DOHH2 (cell line): ENCODE measurements around the gene KRR1.

Source experiments
- H3F3A ChIP-seq: fragments of 200-600 bp; sonication (generic), shearing (Covaris generic); 2 replicates; pipeline ENCODE4 v1.6.0; 2016; ENCODE audit warnings: antibody characterized with exemption, mild to moderate bottlenecking; ENCODE audit not compliant: control insufficient read depth, insufficient read depth
- H3K27ac ChIP-seq: fragments of 200-600 bp; sonication (generic); 2 replicates; pipeline ENCODE4 v1.5.1; 2014; ENCODE audit warnings: low read depth, mild to moderate bottlenecking, low read length, moderate library complexity
- H3K27me3 ChIP-seq: fragments of 200-600 bp; sonication (generic); 2 replicates; pipeline ENCODE4 v1.6.1; 2014; ENCODE audit warnings: mild to moderate bottlenecking, low read length, mixed read lengths; ENCODE audit not compliant: control insufficient read depth
- H3K36me3 ChIP-seq: fragments of 200-600 bp; sonication (generic); 2 replicates; pipeline ENCODE4 v1.6.1; 2014; ENCODE audit warnings: mild to moderate bottlenecking, low read length, moderate library complexity, mixed read lengths; ENCODE audit not compliant: control insufficient read depth
- H3K4me1 ChIP-seq: fragments of 200-600 bp; sonication (generic); 2 replicates; pipeline ENCODE4 v1.6.1; 2014; ENCODE audit warnings: mild to moderate bottlenecking, low read length, mixed read lengths; ENCODE audit not compliant: control insufficient read depth
- H3K4me2 ChIP-seq: fragments of 200-600 bp; sonication (generic); 2 replicates; pipeline ENCODE4 v1.6.0; 2014; ENCODE audit warnings: mild to moderate bottlenecking, low read length, moderate library complexity
- H3K4me3 ChIP-seq: fragments of 200-600 bp; sonication (generic); 2 replicates; pipeline ENCODE4 v1.5.1; 2014; ENCODE audit warnings: mild to moderate bottlenecking, low read length, mixed read lengths
- H3K79me2 ChIP-seq: fragments of 200-600 bp; sonication (generic); 2 replicates; pipeline ENCODE4 v1.6.1; 2014; ENCODE audit warnings: mild to moderate bottlenecking, low read length, mixed read lengths; ENCODE audit not compliant: control insufficient read depth
- H3K9me2 ChIP-seq: fragments of 200-600 bp; sonication (generic); replicated peaks from 2 replicates; pipeline ENCODE4 v1.6.1; 2014; ENCODE audit warnings: mild to moderate bottlenecking, low read length, mixed read lengths; ENCODE audit not compliant: control insufficient read depth
- H3K9me3 ChIP-seq: fragments of 200-600 bp; sonication (generic); 2 replicates; pipeline ENCODE4 v1.6.1; 2014; ENCODE audit warnings: antibody characterized with exemption, low read length, mixed read lengths; ENCODE audit not compliant: control insufficient read depth, insufficient read depth
- H4K20me1 ChIP-seq: fragments of 200-600 bp; sonication (generic); 2 replicates; pipeline ENCODE4 v1.6.0; 2014; ENCODE audit warnings: low read depth, mild to moderate bottlenecking, antibody characterized with exemption, low read length, moderate library complexity; ENCODE audit not compliant: control insufficient read depth, insufficient read depth
- EZH2phosphoT487 ChIP-seq: fragments of 200-600 bp; sonication (generic); IDR thresholded peaks from 2 replicates; pipeline ENCODE4 v1.6.1; 2017; ENCODE audit warnings: borderline replicate concordance, mild to moderate bottlenecking, antibody characterized with exemption, low read length, moderate library complexity, mixed read lengths
- TF ChIP-seq, protein P1 (sequence below): fragments of 200-600 bp; sonication (generic); IDR thresholded peaks from one replicate; pipeline ENCODE4 v1.5.1; 2014; ENCODE audit warnings: antibody characterized with exemption, mild to moderate bottlenecking, low read depth, low read length; ENCODE audit not compliant: poor library complexity, severe bottlenecking

Gene KRR1

DNA sequence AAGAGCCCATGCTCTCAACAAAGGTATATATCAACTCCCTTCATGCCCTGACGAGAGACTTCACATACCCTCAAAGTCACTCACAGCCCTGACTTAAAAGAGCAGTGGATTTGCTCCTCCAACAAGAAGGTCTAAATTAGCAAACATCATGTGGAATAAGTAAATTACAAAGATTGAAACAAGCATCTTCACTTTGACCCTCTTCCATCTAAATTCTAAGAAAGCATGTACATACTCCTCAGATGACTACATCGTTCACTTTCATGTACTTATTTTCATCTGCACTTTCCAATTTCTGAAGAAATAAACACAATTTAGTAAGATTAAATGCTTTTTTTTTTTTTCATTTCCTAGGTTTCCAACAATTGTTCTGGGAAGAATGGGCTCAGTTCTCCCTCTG is 38.6 kb upstream of the KRR1 start:
- Histone ChIP-seq H3K4me2 (no peak overlapping the region), H3K27ac (no peak overlapping the region), H3F3A (no peaks in the 10 kb centered on the region), H3K79me2 (no peaks in the 10 kb centered on the region), H4K20me1 (no peaks in the 10 kb centered on the region), H3K36me3 (no peaks in the 10 kb centered on the region), H3K9me2 (no peaks in the 10 kb centered on the region), H3K4me3 (no peak overlapping the region), H3K27me3 (no peaks in the 10 kb centered on the region), H3K9me3 (no peaks in the 10 kb centered on the region), H3K4me1 (peaks cover 9% of the 10 kb centered on the region)
- TF ChIP-seq, protein P1, sequence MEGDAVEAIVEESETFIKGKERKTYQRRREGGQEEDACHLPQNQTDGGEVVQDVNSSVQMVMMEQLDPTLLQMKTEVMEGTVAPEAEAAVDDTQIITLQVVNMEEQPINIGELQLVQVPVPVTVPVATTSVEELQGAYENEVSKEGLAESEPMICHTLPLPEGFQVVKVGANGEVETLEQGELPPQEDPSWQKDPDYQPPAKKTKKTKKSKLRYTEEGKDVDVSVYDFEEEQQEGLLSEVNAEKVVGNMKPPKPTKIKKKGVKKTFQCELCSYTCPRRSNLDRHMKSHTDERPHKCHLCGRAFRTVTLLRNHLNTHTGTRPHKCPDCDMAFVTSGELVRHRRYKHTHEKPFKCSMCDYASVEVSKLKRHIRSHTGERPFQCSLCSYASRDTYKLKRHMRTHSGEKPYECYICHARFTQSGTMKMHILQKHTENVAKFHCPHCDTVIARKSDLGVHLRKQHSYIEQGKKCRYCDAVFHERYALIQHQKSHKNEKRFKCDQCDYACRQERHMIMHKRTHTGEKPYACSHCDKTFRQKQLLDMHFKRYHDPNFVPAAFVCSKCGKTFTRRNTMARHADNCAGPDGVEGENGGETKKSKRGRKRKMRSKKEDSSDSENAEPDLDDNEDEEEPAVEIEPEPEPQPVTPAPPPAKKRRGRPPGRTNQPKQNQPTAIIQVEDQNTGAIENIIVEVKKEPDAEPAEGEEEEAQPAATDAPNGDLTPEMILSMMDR = no peak
- no peak for TF ChIP-seq EZH2phosphoT487

DNA sequence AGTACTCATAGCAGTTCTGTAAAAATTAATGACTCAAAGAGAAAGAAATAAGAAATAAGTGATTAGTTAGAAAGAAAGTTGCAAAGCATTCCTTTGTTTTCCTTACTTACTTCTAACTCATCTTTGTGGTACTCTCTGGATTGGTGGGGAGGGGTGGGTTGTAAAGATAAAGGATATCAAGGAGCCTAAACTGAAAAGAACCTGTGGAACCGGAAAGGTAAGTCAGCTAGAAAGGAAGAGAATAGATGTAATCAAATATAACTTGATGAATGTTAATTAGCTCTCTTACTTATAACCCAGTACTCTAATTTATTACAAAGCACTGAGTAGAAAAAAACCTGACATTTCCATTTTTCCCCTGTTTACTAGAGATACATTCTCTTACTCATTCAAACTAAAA is 37.5 kb upstream of the KRR1 start:
- H3K36me3 ChIP-seq = no peaks in the 10 kb centered on the region
- H3K9me3 ChIP-seq = no peaks in the 10 kb centered on the region
- no peaks in the 10 kb centered on the region for H4K20me1 ChIP-seq
- H3K27ac ChIP-seq = no peak overlapping the region
- H3K79me2 ChIP-seq = no peaks in the 10 kb centered on the region
- no peaks in the 10 kb centered on the region for H3F3A ChIP-seq
- no peak overlapping the region for H3K4me2 ChIP-seq
- H3K4me3 ChIP-seq = no peak overlapping the region
- H3K9me2 ChIP-seq = no peaks in the 10 kb centered on the region
- H3K27me3 ChIP-seq = no peaks in the 10 kb centered on the region
- no peak for TF ChIP-seq EZH2phosphoT487
- TF ChIP-seq, protein P1 = no peak
- H3K4me1 ChIP-seq = peaks cover 9% of the 10 kb centered on the region

DNA sequence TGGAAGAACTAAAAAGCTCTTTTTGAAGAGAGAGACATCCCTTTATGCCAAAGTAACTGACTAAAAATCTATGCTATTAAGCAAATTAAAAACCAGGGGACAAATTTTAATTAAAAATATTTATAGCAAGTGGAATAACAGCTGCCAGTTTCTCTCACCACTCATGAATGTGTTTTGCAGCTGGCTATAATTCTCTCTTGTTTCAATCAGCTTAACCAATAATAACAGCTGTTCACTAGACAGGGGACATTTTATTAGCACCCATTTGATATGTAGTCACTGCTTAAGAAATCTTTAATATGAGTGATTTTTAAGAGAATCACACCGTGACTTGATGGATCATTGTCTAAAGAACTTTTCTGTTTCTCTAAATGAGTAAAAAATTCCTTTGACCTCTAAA is 34.2 kb upstream of the KRR1 start:
- Histone ChIP-seq H3K4me3 (no peak overlapping the region), H3F3A (no peaks in the 10 kb centered on the region), H4K20me1 (no peaks in the 10 kb centered on the region), H3K4me2 (no peak overlapping the region), H3K9me3 (no peaks in the 10 kb centered on the region), H3K27me3 (no peaks in the 10 kb centered on the region), H3K79me2 (no peaks in the 10 kb centered on the region), H3K27ac (no peak overlapping the region), H3K36me3 (no peaks in the 10 kb centered on the region), H3K4me1 (peaks cover 9% of the 10 kb centered on the region), H3K9me2 (no peaks in the 10 kb centered on the region)
- TF ChIP-seq EZH2phosphoT487 = no peak
- TF ChIP-seq, protein P1 = no peak

DNA sequence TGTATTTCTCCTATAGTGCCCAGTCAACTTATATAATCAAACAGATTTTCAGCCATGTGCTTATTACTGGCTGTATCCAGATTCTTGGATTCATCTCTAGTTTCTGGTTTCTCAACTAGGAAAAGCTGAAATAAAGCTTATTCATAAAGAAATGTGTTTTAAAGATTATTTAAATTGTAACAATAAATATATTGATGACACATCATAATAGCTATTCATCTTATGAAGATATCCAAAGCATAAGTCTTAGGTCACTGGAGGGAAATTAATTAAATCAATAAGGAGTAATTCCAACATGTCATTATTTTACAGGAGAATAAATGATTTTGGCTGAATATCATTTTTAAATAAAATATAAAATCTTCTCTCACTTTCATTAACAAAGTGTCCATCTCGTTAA is 32.1 kb upstream of the KRR1 start:
- Histone ChIP-seq H3K4me3 (no peak overlapping the region), H3K9me2 (no peaks in the 10 kb centered on the region), H3F3A (no peaks in the 10 kb centered on the region), H4K20me1 (no peaks in the 10 kb centered on the region), H3K9me3 (no peaks in the 10 kb centered on the region), H3K79me2 (no peaks in the 10 kb centered on the region), H3K4me2 (no peak overlapping the region), H3K27ac (no peak overlapping the region), H3K4me1 (peaks cover 9% of the 10 kb centered on the region), H3K36me3 (no peaks in the 10 kb centered on the region), H3K27me3 (no peaks in the 10 kb centered on the region)
- TF ChIP-seq, protein P1 = no peak
- no peak for TF ChIP-seq EZH2phosphoT487
